HFFc6 (cell line): Measurements from ENCODE around the gene CALN1. TPM values are rescaled to one million over a fixed set of nuclear protein-coding genes. Genes with fewer than 3 reads are reported as not detected.

ENCODE experiments used
- DNase-seq: peaks from one replicate; pipeline ENCODE4 v3.0.0-alpha.2; 2018
- H3K27ac Mint-ChIP-seq: 2 replicates; pipeline ENCODE4 v1.8.0; 2020; ENCODE audit warnings: mild to moderate bottlenecking, mixed read lengths
- H3K27me3 Mint-ChIP-seq: 2 replicates; pipeline ENCODE4 v1.8.0; 2021; ENCODE audit warnings: mild to moderate bottlenecking, moderate library complexity, mixed read lengths; ENCODE audit not compliant: insufficient read depth
- H3K36me3 Mint-ChIP-seq: 2 replicates; pipeline ENCODE4 v1.8.0; 2021; ENCODE audit warnings: low read depth, mixed read lengths
- H3K4me1 Mint-ChIP-seq: 2 replicates; pipeline ENCODE4 v1.8.0; 2020; ENCODE audit warnings: low read depth, mixed read lengths
- H3K4me3 Mint-ChIP-seq: 2 replicates; pipeline ENCODE4 v1.8.0; 2020; ENCODE audit warnings: mild to moderate bottlenecking, moderate library complexity, mixed read lengths
- H3K9me3 Mint-ChIP-seq: 2 replicates; pipeline ENCODE4 v1.8.0; 2020; ENCODE audit warnings: mild to moderate bottlenecking, mixed read lengths
- CTCF ChIP-seq: fragments of 200-600 bp; sonication (generic); IDR thresholded peaks from 2 replicates; pipeline ENCODE4 v1.5.0; 2021; ENCODE audit warnings: antibody characterized with exemption, mild to moderate bottlenecking
- total RNA-seq, 6 experiments: library from RNA; stranded (reverse); fragmentation: NEBNext Ultra II Directional; extraction: Animal tissue kit (Norgen Biotek cat#: 25700); gene quantifications; 2 replicates in 1 of 6; 3 replicates in 5 of 6; pipeline ENCODE4 v1.2.3, GENCODE V29; 2021

Gene CALN1
- total RNA-seq, 6 experiments from 2014 or later, result not detected

DNA sequence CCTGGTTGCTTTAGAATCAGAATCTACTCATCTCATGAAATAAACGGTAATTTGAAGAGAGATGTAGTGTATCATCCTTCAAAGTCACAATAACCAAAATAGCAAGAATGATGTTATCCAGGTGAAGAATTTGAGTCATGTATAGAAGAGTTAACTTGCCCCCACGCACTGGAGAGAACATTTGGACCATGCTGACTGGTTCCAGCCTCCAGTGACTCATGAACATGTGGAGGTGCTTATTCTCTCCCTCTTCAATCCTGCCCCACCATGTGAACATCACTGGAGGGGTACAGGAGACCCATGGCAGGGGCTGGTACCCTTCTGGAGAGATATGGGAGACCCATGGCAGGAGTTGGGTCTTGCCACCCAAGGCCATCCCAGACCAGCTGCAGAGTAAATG lies 427.8 kb downstream of the CALN1 start:
- H3K4me3 Mint-ChIP-seq, result no peak overlapping the region
- peaks cover 45% of the 10 kb centered on the region for H3K9me3 Mint-ChIP-seq
- TF ChIP-seq CTCF, result no peak
- no peaks in the 10 kb centered on the region for H3K4me1 Mint-ChIP-seq
- H3K27me3 Mint-ChIP-seq, result peaks cover 3% of the 10 kb centered on the region; the same call in 1 of the 2 replicates
- H3K27ac Mint-ChIP-seq, result no peak overlapping the region
- no peak for DNase-seq
- H3K36me3 Mint-ChIP-seq, result 0 out of 2 replicates have a peak, but pooled peaks cover 9% of the 10 kb centered on the region

DNA sequence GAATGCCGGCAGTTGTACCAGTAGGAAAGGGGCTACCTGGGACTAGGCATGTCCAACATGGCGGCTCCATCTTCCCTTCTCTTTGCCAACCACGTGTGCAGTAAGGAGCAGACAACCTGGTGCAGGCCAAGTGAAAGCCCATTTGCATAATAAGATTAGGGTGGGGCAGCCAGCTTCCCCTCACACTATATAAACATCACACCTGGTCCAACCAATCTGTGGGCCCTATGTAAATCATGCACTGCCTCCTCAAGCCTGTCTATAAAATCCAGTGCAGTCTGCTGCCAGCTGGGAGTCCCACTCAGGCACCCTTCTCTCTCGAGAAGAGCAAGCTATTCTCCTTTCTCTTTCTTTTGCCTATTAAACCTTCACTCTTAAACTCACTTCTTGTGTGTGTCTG lies 429.3 kb downstream of the CALN1 start:
- Mint-ChIP-seq H3K27ac (no peak overlapping the region), H3K36me3 (0 out of 2 replicates have a peak, but pooled peaks cover 7% of the 10 kb centered on the region), H3K4me3 (no peak overlapping the region), H3K27me3 (peaks cover 3% of the 10 kb centered on the region; the same call in 1 of the 2 replicates), H3K4me1 (no peaks in the 10 kb centered on the region), H3K9me3 (peaks cover 44% of the 10 kb centered on the region)
- no peak for TF ChIP-seq CTCF
- no peak for DNase-seq

DNA sequence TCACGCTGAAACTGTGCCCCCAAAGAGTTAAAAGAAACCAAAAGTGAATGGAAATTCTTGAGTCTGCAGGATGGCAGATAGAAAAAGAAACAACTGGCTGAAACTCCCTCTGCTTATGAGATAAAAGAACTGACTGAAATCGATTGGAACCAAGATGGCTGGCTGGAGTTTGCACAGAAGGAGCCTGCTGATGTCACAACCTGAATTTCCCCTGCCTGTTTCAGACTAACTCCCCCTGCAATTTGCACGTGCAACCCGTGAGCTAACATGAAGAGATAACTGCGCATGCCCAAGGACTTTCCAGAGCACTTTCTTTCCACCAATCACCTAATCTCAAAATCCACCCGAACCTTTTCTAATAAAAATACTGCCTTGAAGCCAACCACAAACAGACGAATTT lies 435.5 kb downstream of the CALN1 start:
- Mint-ChIP-seq H3K4me3 (no peak overlapping the region), H3K36me3 (no peaks in the 10 kb centered on the region), H3K9me3 (peaks cover 32% of the 10 kb centered on the region), H3K27me3 (no peaks in the 10 kb centered on the region), H3K4me1 (no peaks in the 10 kb centered on the region), H3K27ac (no peak overlapping the region)
- no peak for DNase-seq
- TF ChIP-seq CTCF, result no peak

DNA sequence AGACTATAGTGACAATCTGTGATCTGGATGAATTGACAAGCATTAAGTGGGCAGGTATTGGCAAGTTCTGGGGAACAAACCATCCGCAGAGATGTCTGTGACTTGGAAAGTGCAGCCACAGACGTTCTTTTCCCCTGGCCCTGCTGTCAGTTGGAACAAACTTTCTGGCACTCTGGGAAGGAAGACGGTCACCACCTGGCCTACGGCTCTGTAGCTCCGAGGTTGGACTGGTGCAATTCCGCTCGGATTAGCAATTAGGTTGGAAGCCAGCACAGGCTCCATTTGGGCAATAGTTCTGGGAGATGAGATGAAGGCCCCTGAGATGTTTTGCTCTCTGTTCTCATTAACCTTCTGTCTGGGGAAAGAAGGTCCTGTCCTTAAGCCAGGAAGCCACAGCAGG lies 437.5 kb downstream of the CALN1 start:
- no peak for DNase-seq
- no peaks in the 10 kb centered on the region for H3K4me1 Mint-ChIP-seq
- no peak overlapping the region for H3K27ac Mint-ChIP-seq
- TF ChIP-seq CTCF, result no peak
- H3K27me3 Mint-ChIP-seq, result no peaks in the 10 kb centered on the region
- no peak overlapping the region for H3K4me3 Mint-ChIP-seq
- peaks cover 28% of the 10 kb centered on the region for H3K9me3 Mint-ChIP-seq
- no peaks in the 10 kb centered on the region for H3K36me3 Mint-ChIP-seq

DNA sequence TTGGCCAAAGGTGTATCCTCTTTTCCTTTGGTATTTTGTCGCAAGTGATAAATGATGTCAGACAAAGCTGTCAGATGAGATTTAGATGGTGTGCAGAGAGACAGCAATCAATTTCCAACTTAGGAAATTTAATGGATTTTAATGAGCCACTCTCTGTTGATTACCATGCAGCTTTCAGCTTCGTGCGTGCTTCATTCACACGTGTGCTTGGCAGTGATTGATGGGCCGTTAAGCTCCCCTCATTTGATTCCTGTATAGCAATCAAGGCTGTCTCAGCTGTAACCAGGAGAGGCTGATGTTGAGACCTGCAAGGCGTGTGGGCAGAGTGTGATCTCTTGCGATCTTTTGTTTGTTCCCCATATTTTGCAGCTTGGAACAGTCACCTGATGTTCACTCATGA lies 439.6 kb downstream of the CALN1 start:
- no peak overlapping the region for H3K27ac Mint-ChIP-seq
- no peak for DNase-seq
- H3K4me1 Mint-ChIP-seq, result no peaks in the 10 kb centered on the region
- no peak overlapping the region for H3K4me3 Mint-ChIP-seq
- peaks cover 27% of the 10 kb centered on the region for H3K9me3 Mint-ChIP-seq
- no peaks in the 10 kb centered on the region for H3K36me3 Mint-ChIP-seq
- no peaks in the 10 kb centered on the region for H3K27me3 Mint-ChIP-seq
- no peak for TF ChIP-seq CTCF

DNA sequence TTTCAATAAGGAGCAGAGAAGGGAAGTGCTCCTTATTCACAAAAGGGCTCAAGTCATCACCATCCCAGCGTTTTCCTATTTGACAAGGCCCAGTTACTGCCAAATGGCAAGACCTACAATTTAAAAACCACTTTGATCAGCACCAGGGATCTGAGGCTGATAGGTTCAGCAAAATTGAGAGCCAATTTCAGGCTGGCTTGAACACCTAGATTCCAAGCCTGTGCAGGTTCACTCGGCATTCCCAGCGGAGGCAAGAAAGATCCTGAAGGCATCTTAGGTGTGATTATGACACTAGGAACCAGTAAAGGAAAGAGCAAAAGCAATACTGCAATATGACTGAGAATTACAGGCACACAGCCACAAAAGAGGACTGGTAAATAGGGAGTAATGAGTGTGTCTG lies 441.4 kb downstream of the CALN1 start:
- H3K4me3 Mint-ChIP-seq, result no peak overlapping the region
- no peak overlapping the region for H3K27ac Mint-ChIP-seq
- no peaks in the 10 kb centered on the region for H3K4me1 Mint-ChIP-seq
- H3K27me3 Mint-ChIP-seq, result no peaks in the 10 kb centered on the region
- DNase-seq, result no peak
- no peaks in the 10 kb centered on the region for H3K36me3 Mint-ChIP-seq
- no peak for TF ChIP-seq CTCF
- H3K9me3 Mint-ChIP-seq, result peaks cover 23% of the 10 kb centered on the region
